GM12878 (cell line): ENCODE results near the gene INCA1.
A peak's percentile ranks its signal among the peaks of the same experiment; 100 is the strongest.

Experiments used
- BACH1 ChIP-seq: fragments of 450-650 bp; IDR thresholded peaks from 2 replicates; pipeline ENCODE4 v1.6.1; 2017; ENCODE audit warnings: mild to moderate bottlenecking, borderline replicate concordance
- CEBPB ChIP-seq, 2 experiments: fragments of 150-350 bp in 1 of 2; IDR thresholded peaks; 2 replicates each; pipeline ENCODE4 v1.6.1; 2012 to 2014; ENCODE audit warnings: low read depth in 2 of 2, low read length in 2 of 2, borderline replicate concordance in 1 of 2, inconsistent platforms in 1 of 2
- CHD2 ChIP-seq: IDR thresholded peaks from 2 replicates; pipeline ENCODE4 v1.6.1; 2011; ENCODE audit warnings: low read depth, low read length, improper control_type of control experiment, borderline replicate concordance
- CREB1 ChIP-seq: IDR thresholded peaks from 2 replicates; pipeline ENCODE4 v1.6.1; 2012; ENCODE audit warnings: low read depth, mild to moderate bottlenecking, inconsistent platforms
- EZH2 ChIP-seq: IDR thresholded peaks from 2 replicates; pipeline ENCODE4 v1.6.1; 2012; ENCODE audit warnings: low read depth, mild to moderate bottlenecking, control low read depth, inconsistent platforms, low read length, borderline replicate concordance; ENCODE audit not compliant: control insufficient read depth
- HCFC1 ChIP-seq: fragments of 150-350 bp; IDR thresholded peaks from 2 replicates; pipeline ENCODE4 v1.6.1; 2014; ENCODE audit warnings: low read length
- MEF2A ChIP-seq: IDR thresholded peaks from 2 replicates; pipeline ENCODE4 v1.6.1; 2011; ENCODE audit warnings: low read depth, mild to moderate bottlenecking, low read length, moderate library complexity; ENCODE audit not compliant: insufficient read depth
- MTA2 ChIP-seq: fragments of 450-650 bp; IDR thresholded peaks from 2 replicates; pipeline ENCODE4 v1.6.1; 2016; ENCODE audit warnings: low read depth, mild to moderate bottlenecking, moderate library complexity
- MYC ChIP-seq: IDR thresholded peaks from 2 replicates; pipeline ENCODE4 v1.6.1; 2011; ENCODE audit warnings: mild to moderate bottlenecking, low read length, moderate library complexity, inconsistent platforms; ENCODE audit not compliant: insufficient read depth, insufficient replicate concordance, insufficient read length, severe bottlenecking
- SP1 ChIP-seq: IDR thresholded peaks from one replicate; pipeline ENCODE4 v1.6.1; 2011; ENCODE audit warnings: low read depth, low read length
- SUZ12 ChIP-seq: fragments of 200-600 bp; sonication (generic); IDR thresholded peaks from one replicate; pipeline ENCODE4 v1.6.1; 2018; ENCODE audit warnings: antibody characterized with exemption, mild to moderate bottlenecking; ENCODE audit not compliant: unreplicated experiment
- ZNF274 ChIP-seq: IDR thresholded peaks from one replicate; pipeline ENCODE4 v1.8.0; 2011; ENCODE audit not compliant: insufficient read length, insufficient read depth
- TF ChIP-seq, protein P1 (sequence below): IDR thresholded peaks from 2 replicates; pipeline ENCODE4 v1.6.1; 2012; ENCODE audit warnings: low read depth, low read length, improper control_type of control experiment

DNA sequence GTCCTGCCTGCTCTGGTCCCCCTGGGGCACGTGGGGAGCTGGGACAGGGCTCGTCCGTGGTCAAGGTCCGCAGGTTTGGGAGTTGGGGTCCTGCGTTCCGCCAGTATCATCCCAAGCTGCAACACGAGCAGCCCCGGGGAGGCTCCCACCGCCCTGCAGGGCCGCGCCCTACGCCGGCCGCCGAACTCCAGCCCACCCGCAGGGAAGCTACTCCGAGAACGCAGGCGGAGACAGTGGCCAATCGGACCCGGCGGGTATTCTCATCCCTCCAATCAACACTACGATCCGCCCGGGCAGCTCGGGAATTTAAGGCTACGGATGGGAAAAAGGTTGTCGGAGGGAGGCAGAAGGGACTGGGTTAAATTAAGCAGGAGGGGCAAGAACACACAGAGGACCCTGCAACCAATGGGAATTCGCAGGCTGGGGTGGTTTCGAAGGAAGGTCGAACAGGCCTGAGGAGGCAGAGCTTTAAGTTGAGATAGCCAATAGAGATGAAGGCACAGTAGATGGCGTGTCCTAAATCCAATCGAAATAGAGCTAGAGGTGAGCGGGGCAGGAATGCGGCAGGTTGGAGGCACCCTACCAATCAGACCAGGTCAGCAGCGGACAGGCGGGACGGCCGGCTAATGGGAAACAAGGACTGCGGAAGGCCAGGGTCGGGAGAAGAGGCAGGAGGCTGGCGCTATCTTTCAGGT is 30.3 kb downstream of the INCA1 start:
- TF ChIP-seq CREB1 (peak; percentile 82), EZH2 (no peak), BACH1 (peak; percentile 17; the same call in 1 of the 2 replicates), MTA2 (no peak), MEF2A (no peak), CEBPB (IDR thresholded peaks at IDR 0.05; ENCODE audit: borderline replicate concordance in 1 of 2, low read depth in 2 of 2, low read length in 2 of 2) (no peak), HCFC1 (no peak), MYC (no peak), CHD2 (peak; percentile 98), SP1 (peak; percentile 100), SUZ12 (no peak), ZNF274 (no peak)
- TF ChIP-seq, protein P1, sequence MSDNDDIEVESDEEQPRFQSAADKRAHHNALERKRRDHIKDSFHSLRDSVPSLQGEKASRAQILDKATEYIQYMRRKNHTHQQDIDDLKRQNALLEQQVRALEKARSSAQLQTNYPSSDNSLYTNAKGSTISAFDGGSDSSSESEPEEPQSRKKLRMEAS = no peak
